Stimulated activated CD4-positive, alpha-beta T cell treated with anti-CD3 and anti-CD28 coated beads, Interleukin-2, amount 100 ng/mL, for 48 hours (primary cell): ENCODE measurements around the gene KLHL36.
A peak's percentile ranks its signal among the peaks of the same experiment; 100 is the strongest.
"Not testable (repeated sequence)": the region's sequence is repeated elsewhere in the genome, so short reads cannot be mapped to it uniquely, and the experiment has no call there.

Experiments
- DNase-seq, 2 donors: peaks; one replicate each; pipeline ENCODE4 v3.0.0-alpha.2; 2020

The KLHL36 gene

DNA sequence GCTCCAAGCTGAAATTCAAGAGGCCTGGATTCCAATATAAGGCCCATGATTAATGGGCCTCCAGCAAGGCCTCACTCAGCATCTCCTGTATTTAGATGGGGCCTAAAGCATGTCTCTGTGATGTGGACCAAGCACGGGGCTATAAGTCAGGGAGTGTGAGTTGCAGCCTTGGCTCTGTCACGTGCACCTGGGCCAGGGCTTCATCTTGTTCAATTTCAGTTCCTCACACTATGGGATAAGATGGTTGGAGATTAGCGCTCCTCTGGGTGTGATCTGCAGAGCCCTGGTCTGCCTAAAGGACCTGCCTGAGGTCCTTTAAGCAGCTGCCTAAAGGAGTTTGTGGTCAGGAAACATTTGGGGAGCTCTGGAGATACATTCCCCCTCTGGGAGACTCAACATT is 25.2 kb downstream of the KLHL36 start:
- DNase-seq = no peak

DNA sequence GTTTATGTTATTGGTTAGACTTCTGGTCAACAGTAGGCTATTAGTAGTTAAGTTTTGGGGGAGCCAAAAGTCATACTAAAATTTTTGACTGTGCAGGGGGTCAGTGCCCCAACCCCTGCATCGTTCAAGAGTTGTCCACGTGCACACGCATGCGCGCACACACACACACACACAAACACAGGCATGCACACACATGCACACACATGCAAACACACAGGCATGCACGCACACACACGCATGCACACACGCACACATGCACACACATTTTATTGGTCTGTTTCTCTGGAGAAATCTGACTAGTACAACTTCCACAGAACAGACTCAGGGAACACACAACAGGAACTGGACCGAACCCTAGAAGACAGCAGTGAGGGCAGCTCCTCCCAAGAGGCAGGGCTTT is 27.1 kb downstream of the KLHL36 start:
- DNase-seq = no peak

DNA sequence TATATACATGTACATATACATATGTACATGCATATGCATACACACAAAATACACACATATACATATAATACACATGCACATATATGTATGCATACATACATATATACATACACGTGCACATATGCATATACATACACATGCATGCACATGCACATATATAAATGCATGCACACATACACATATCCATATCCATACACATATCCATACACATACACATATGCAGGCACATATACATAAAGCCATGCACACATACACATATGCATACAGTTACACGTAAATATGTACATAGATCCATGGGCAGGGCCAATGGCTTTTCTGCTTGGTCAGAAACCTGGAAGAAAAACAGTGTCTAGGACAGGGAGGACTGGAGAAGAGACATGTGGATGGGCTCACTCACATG is 27.6 kb downstream of the KLHL36 start:
- no peak for DNase-seq

DNA sequence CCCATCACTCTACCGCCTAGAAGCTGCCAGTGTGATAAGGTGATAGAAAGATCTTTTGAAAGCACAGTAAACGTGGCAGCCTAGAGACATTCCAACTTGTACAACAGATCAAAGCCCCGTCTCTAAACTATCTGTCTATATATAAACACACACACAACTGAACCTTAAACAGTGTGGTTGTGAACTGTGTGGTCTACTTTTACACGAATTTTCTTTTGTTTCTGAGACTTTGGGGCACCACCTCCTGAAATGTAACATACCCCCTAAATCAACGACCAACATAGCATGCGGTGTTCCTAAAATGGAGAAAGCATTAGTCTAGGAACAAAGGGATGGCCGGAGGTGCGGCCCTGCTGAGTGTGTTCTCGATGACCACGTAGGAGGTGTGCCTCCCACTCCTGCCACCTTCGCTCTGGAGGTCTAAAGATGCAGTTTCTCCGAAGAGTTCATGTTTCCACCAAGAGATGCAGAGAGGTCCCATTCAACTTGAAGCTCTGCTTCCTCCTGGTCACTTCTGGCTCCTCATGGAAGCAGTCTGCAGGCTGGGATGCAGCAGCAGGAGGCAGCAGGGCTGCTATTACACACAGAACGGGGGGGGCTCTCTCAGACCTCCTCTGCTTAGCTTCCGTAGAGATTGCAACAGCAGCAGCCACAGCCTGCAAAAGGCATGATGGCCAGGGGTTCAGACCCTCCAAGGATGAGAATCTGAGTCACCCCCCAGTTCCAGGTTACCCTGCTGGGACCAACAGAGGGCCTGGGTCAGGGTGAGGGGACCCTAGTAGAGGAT is 28.9 kb downstream of the KLHL36 start:
- DNase-seq = no peak

DNA sequence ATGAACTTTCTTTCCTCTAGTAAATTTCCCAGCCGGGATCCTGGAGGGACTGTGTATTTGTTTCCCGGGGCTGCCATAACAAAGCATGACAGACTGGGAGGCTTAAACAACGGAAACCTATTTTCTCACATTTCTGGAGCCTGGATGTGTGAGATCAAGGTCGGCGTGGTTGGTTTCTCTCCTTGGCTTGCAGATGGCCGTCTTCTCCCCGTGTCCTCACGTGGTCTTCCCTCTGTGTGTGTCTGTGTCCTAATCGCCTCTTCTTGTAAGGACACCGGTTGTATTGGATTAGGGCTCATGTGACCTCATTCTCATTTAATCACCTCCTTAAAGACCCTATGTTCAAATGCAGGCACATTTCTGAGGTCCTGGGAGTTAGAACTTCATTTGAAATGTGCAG is 29.5 kb downstream of the KLHL36 start:
- DNase-seq = no peak

DNA sequence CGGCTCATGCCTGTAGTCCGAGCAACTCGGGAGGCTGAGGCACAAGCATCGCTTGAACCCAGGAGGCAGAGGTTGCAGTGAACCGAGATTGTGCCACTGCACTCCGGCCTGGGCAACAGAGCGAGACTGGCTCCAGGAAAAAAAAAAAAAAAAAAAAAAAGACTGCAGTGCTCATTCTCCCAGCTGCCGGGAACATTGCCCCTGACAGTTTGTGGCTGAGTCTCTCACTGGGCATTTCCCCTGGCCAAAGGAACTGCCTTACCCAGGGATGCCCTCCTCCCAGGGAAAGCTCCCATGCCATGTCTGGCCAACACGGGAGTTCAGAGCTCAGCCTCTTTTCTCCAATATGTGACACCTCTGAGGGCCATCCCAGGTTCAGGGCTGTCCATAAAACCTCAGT is 30.2 kb downstream of the KLHL36 start:
- DNase-seq = no peak

DNA sequence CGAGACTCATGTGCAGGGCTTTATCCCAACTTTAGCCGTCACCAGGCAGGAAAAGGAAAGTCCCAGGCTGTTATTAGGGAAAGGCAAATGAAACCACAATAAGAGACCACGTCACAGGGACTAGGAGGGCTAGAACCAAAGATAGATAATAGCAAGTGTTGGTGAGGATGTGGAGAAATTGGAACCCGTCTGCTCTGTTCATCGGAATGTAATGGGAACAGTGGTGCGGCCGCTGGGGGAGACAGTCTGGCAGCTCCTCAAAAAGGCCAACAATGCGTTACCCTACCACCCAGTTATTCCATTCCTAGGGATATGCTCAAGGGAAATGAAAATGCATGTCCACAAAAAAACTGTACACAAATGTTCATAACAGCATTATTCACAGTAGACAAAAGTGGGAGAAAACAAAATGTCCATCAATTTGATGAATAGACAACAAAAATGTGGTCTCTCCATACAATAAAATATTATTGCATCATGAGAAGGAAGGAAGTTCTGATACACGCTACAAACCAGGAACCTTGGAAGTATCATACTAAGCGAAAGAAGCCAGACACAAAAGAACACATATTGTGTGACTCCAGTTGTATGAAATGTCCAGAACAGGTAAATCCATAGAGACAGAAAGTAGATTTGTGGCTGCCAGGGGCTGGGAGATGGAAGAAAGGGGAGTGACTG is 32.0 kb downstream of the KLHL36 start:
- no peak for DNase-seq

DNA sequence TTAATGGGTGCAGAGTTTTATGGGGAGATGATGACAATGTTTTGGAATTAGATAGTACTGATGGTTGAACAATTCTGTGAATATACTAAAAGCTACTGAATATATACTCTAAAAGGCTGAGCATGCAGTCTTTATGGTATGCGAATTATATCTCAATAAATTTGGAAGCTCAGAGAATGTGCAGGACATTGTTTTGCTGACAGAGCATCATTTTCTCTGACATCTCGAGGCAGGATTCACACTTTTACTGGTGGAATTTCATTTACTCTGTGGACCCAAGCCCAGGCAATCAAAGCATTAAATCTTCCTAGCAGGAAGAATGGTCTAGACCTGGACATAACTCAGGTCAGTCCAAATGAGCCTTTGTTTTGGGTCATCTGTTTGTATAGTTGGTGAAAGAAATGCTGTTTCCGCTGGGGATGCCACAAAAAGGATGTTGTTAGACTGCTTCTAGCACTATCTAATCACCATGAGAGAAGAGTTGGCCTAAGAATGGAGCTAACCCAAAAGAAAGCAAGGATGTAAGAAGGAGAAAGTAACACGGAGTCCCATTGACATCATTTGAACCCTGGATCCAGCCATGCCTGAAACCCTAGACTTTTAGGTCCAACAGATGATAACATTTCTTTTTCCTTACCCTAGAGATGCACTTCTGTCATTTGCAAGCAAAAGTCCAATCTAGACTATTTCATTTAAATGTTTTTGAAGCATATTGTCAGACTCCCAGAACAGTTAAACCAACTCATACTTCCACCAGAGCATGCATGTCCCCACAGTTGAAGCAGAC is 32.7 kb downstream of the KLHL36 start:
- DNase-seq = no peak

DNA sequence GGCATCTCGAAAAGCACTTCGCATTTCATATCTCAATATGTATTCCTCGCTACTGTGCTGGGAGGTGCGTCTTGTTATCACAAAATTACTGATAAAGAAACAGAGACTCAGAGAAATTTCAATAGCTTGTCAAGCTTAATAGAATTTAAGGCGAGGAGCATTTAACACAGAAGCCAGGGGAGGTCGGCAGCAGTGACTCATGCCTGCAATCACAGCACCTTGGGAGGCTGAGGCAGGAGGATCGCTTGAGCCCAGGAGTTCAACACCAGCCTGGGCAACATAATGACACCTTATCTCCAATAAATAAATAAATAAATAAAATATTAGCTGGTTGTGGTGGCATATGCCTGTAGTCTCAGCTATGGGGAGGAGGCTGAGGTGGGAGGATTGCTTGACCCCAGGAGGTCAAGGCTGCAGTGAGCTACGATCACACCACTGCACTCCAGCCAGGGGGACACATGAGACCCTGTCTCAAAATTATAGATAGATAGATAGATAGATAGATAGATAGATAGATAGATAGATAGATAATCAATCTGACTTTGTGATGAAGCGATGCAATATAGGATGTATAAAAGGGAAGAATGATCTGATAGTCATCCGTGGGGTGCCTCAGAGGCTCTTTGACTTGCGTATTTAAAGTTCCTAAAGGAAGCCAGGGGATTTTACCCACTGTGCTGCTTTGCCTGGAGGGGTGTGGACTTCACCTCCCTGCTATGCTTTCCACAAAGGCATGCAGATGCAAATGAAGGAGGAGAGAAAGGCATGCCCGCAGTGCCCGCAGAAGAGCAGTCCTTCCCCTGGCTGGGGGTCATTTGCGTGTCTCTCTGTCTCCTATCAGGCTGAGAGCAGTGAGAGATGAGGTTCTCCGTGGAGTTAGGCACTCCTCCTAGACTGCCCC is 35.6 kb downstream of the KLHL36 start:
- no peak for DNase-seq

DNA sequence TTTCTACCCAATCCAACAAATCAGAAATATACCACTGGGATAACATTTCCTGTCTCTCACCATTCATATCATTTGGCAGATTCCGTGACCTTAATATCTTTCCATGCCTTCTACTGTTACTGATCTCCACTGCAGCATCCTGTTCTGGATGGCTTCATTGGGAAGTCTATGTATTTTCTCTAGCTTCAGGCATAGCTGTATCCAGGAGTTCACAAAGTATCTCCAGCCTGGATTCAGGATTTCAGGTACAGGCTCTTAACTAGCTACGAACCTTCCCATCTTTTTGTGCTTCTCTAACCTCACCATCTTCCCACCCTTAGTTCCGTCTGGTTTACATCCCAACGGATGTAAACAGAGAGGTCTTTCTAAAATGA is 36.3 kb downstream of the KLHL36 start:
- DNase-seq = no peak

DNA sequence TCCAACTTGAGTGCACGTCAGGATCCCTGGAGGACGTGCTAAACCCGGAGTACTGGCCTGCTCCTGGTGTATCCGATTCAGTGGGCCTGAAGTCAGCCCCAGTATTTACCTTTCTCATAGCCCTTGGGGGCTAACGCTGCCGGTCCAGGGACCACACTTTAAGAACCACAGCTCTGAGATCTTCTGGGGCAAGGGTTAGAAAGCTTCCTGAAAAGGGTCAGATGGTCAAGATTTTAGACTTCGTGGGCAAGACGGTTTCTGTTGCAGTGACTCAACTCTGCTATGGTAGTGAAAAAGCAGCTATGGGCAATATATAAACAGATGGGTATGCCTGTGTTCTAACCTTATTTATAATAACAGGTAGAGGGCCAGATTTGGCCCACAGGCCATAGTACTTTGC is 36.9 kb downstream of the KLHL36 start:
- DNase-seq = no peak

DNA sequence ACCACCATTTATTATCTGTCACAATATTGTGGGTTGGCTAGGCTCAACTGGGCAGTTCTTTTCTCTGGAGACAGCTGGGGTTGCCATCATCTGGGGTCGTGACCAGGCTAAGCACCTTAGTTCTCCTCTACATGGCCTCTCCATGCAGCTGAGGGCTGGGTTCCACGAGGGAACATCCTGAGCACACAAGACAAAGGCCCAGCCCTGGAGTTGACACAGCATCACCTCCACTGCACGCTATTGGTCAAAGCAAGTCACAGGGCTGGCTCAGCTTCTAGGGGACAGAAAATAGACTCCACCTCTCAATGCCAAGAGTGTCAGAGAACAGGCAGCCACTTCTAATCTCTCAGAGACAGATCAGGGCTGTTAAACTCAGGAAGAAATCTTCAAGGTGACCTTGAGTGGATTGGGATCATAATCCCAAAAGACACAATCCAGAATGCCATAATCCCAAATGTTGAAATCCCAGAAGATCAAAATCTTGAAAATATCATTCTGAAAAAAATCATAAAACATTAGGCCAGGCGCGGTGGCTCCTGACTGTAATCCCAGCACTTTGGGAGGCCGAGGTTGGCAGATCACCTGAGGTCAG is 38.5 kb downstream of the KLHL36 start:
- no peak for DNase-seq

DNA sequence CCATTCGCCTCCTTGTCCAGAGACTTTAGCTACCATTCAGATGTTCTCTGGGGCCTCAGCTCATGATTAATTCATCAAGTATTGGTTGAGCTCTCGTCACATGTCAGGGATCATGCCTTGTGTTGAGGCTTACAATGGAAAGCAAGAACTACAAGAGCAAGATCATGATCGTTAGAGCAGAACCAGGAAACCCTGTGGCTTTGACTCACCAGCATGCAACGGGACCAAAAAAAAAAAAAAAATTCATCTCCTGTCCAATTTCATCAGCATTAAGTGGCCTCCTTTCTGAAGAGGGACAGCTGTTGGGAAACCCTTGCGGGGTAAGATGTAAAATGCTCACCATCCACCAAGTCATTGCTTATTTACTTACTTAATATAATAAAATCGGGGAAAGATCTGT is 39.4 kb downstream of the KLHL36 start:
- DNase-seq = no peak

DNA sequence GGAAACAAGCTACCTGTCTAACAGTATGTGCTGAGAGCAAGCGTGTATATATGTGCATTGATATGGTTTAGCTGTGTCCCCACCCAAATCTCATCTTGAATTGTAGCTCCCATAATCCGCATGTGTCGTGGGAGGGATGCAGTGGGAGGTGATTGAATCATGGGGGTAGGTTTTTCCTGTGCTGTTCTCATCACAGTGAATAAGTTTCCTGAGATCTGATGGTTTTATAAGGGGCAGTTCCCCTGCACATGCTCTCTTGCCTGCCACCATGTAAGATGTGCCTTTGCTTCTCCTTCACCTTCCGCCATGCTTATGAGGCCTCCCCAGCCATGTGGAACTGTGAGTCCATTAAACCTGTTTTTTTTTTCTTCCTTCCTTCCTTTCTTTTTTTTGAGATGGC is 39.9 kb downstream of the KLHL36 start:
- not testable (repeated sequence) for DNase-seq

DNA sequence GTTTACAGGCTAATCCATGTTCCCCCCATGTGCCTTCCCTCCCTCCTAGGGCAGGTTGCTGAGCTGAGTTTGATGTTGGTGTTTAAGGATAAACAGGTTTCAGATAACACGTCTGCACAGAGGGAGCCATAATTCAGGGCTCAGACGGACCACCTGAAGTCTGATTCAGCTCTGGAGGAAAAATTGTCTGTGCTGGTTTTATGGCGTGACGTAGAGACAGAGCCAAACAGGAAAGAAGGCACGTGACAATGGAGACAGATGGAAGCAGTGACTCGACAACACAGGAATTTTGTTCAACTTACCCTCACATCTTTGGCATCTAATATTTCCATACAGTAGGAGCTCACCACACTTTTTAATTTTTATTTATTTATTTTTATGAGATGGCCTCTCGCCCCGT is 40.8 kb downstream of the KLHL36 start:
- DNase-seq = no peak

DNA sequence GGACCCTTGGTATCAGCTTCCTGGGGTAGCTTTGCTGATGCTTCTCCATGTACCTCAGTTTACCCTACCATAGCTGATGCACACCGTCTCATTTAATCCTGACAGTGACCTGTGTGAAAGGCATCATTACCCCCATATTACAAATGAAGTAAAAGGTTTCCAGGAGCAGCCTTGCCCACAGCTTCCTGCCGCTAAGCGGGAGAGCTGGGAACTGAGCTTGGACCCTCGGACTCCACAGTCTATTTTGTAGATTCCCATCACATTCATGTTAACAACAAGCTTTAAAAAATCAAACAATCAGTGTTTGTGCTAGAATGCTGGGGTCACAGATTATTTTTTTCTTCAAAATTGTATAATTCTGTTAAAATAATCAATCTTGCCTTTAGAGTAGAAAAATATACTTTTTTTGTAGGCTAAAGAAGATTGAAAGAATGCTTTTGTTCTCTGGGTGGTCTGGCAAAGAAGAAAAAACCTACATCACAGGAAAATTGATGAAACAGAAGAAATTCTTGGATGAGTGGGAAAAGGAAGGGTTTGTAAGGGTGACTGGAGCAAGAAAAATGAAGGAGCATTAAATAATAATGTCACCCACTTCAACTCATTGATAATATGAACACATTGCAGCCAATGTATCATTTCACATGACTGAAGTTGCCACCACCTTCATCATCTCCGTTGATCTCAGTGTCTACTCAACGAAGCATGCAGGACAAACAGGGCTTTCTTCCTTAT is 41.9 kb downstream of the KLHL36 start:
- DNase-seq = no peak

DNA sequence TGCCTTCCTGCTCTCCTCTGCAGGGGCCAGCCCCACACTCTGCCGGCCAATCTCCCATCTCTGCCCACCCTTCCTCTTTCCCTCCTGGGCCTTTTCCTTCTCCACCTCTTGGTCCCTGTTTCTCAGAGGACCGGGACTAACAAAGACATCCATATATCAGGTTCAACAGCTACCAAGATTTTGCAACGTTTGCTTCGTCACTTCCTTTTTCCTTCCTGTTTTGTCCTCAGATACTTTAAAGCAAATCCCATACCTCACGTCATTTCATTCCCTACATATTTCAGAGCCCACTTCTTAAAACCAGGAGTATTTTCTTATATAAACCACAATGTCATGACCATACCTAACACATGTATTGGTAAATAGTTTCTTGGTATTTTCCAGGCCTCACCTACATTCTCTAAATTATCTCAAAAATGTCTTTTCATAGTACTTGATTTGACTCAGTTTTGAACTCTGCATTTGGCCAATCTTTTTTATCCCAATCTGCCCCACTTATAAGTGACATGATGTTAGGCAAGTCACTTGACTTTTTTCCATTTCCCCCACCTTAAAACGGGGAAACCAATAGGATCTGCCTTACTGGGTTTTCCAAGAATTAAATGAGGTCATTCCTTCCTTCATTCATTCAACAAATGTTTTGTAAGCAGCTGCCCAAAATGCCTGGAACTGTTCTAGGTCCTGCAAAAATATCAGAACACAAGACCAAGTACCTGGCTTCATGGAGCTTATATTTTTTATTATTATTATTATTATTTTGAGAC is 44.3 kb downstream of the KLHL36 start:
- no peak for DNase-seq

DNA sequence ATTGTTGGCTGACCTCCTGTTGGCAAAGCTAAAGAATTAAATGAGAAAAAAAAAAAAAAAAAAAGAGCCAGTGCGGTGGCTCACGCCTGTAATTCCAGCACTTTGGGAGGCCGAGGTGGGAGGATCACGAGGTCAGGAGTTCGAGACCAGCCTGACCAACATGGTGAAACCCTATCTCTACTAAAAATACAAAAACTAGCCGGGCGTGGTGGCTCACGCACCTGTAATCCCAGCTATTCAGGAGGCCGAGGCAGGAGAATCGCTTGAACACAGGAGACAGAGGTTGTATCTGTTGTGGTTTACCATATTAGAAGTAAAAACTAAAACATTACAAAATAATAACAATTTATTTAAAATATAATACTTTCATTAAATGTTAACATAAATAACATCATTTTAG is 45.6 kb downstream of the KLHL36 start:
- not testable (repeated sequence) for DNase-seq

DNA sequence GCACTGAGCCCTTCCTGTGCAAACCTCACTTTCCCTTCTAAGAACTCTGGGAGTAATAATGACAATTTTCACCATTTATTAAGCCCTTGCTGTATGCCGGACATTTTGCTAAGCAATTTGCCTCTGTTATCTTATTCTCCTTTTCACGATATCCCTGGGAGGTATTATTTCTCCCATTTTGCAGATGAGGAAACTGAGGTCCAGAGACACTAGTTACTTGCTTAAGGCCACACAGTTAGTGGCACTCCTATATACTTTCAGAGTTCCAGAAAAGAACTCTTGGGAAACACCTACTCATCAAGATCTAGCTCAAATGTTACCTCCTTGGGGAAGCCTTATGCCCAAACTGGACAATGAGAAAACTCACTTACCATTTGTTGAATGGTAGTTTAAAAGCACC is 46.7 kb downstream of the KLHL36 start:
- DNase-seq = no peak

DNA sequence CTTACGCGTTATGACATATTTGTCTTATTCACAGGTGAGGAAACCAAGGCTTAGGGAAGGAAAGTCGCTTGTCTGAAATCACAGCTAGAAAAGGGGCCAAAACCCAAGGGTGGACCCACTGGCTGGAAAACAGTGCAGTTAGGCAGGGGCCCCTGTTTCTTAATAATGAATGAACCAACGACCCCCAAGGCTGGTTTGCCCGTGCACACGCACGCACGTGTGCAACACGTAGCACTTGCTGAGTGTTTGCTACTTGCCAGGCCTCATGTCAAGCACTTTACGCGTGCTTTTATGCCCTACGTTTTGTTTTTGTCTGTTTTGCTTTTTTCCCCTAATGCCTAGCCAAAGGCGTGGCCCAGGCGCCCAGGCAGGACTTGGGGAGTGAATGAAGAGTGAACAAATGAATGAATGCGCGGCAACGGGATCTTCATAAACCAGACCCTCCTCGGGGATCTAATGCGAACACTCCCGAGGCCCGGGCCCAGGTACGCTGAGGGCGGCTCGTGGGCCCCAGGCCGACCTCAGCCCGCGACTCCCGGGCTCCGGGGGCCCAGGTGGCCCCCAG is 50.9 kb downstream of the KLHL36 start:
- peak; percentile 5 to 15 for DNase-seq
